Epithelial cell of esophagus (primary cell): ENCODE results near the gene OSTC.

Experiments
- DNase-seq: peaks from one replicate; pipeline ENCODE4 v3.0.0; 2010; ENCODE audit warnings: low read depth
- H3K4me3 ChIP-seq: 2 replicates; pipeline ENCODE4 v1.5.1; 2011; ENCODE audit warnings: mild to moderate bottlenecking, low read length, control low read depth
- TF ChIP-seq, protein P1 (sequence below): IDR thresholded peaks from 2 replicates; pipeline ENCODE4 v1.5.1; 2011; ENCODE audit warnings: low read depth, mild to moderate bottlenecking, low read length, control low read depth, inconsistent platforms; ENCODE audit not compliant: insufficient read depth; ENCODE audit errors: missing control alignments

The OSTC gene

DNA sequence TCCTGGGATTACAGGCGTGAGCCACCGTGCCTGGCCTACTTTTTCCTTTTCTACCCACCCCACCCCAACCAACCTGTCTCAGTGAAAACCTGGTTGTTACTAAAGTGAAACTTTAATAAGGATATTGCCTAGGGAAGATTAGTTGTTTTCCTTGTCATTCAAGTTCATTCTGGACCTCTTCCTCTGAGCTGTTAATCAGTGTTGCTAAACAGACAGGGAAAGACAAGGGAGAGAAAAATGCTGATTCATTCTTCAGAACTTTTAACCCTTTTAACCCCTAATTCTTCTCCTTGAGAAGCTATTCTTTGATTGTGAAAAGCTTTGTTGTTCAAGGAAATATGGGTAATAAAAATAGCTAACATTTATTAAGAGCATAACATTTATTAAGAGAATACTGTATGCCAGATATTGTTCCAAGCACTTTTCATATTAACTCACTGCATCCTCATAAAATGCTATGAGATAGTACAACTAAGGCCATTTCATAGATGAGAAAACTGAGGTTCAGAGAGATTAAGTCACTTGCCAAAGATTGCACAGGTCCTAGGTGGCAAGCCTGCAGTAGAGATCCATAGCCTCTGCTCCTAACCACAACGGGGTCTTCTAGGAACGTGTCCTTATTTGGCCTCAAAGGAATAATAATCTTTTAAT, 34.8 kb downstream of the OSTC start:
- H3K4me3 ChIP-seq, result no peak overlapping the region
- DNase-seq, result peak; percentile 72
- TF ChIP-seq, protein P1, sequence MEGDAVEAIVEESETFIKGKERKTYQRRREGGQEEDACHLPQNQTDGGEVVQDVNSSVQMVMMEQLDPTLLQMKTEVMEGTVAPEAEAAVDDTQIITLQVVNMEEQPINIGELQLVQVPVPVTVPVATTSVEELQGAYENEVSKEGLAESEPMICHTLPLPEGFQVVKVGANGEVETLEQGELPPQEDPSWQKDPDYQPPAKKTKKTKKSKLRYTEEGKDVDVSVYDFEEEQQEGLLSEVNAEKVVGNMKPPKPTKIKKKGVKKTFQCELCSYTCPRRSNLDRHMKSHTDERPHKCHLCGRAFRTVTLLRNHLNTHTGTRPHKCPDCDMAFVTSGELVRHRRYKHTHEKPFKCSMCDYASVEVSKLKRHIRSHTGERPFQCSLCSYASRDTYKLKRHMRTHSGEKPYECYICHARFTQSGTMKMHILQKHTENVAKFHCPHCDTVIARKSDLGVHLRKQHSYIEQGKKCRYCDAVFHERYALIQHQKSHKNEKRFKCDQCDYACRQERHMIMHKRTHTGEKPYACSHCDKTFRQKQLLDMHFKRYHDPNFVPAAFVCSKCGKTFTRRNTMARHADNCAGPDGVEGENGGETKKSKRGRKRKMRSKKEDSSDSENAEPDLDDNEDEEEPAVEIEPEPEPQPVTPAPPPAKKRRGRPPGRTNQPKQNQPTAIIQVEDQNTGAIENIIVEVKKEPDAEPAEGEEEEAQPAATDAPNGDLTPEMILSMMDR, result no peak

DNA sequence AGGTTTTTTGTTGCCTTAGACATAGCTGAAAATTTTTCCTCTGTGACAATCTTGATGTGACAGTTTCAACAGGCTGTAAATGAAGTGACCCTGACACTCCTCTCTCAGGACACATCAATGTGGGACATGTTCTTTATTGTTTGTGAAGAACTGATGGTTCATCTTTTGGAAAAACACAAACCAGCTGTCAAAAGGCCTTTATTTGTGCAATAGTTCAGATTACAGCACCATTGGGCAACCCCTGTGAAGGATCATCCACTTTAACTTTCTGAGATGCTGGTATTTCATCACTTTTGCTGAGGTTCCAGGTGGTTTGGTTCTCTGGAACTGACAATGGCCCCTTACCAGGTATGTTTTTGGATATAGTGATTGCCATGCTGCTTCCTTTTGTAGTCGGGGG, 40.3 kb downstream of the OSTC start:
- TF ChIP-seq, protein P1, result no peak
- H3K4me3 ChIP-seq, result no peak overlapping the region
- peak; percentile 11 for DNase-seq

DNA sequence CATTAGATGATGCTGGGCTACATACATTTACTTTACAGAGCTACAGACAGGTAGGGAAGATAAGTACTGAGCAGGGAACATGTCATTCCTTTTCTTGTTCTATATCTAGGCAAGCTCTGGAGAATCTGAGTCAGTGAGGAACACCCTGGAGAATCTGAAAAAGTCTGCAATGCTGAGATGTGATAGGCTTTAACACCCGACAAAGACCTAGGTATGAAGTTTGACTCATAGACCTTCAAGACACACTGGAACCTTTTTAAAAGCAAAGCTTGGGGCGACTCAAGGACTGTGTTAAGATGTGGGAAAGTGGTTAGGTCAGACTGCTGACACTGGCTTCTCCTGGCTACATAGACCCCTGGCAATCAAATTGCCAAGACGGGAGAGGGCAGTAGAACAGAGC, 42.8 kb downstream of the OSTC start:
- TF ChIP-seq, protein P1, result no peak
- no peak overlapping the region for H3K4me3 ChIP-seq
- DNase-seq, result peak; percentile 49

DNA sequence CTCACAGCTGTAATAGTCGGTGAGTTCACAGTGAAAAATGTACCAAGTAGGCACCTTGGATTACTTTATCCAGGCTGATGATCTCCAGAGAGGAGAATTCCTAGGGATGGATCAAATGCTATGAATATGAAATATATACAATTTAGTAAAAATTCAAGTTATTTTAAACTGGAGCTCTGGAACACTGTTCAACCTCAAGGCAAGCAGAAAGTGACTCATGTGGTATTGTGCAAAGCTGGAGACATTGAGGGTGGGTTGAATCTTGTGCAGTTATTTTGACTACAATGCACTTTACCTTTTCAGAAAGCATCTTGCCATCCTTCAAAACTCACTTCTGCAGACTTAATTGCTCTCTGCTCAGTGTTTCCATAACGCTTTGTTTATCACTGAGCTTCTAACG, 43.4 kb downstream of the OSTC start:
- no peak overlapping the region for H3K4me3 ChIP-seq
- TF ChIP-seq, protein P1, result no peak
- DNase-seq, result peak; percentile 39

DNA sequence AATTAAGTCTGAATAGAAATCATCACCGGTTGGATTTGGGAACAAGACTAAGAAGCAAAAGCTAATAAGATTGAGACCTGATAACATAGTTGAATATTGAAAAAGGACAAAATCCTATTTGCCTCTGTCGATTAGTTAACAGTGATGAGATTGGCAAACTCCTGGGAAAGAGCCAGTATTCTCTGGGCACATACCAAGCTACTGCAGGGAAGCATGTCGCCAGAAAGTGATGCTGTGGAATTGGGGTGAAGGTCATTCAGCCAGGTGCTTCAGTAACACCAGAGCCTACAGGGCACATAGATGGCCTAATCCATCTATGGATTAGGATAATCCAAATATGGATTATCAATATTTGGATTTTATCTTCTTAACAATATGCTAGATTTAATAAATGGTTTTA, 44.0 kb downstream of the OSTC start:
- no peak overlapping the region for H3K4me3 ChIP-seq
- TF ChIP-seq, protein P1, result no peak
- DNase-seq, result no peak

DNA sequence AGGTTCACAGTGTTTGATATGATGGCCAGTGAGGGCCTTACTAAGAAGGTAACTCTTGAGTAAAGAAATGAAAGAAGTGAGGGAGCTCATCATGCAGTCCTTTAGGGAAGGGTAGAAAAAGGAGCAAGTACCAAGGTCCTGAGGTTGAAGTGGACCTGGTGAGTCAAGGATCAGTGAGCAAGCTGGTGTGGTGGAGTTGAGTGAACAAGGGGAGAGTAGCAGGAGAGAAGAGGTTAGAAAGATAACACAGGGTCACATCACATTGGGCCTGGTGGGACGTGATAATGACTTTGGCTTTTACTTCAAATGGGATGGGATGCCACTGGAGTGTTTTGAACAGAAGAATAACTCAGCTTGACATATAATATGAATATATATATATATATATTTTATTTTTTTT, 44.7 kb downstream of the OSTC start:
- no peak overlapping the region for H3K4me3 ChIP-seq
- no peak for DNase-seq
- TF ChIP-seq, protein P1, result no peak

DNA sequence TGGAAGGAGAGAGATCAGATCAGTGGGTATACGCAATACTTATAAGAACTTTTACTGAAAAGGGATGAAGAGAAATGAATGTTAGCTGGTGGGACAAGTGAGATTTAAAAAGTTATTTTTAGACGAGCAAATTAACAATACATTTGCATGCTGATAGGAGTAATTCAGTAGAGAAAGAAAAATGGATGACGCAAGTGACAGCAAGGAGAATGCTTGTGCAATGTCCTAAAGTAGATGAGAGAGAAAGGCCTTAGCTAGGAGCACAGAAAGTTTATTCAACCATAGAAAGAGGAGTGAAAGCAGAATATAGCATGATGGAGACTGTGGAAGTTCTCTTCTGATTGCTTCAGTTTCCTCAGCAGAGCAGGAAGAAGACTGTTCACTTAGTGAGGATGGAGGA, 45.8 kb downstream of the OSTC start:
- H3K4me3 ChIP-seq, result no peak overlapping the region
- TF ChIP-seq, protein P1, result no peak
- DNase-seq, result no peak
